Measurements from ENCODE around the gene TFEB.

TFEB gene

DNA sequence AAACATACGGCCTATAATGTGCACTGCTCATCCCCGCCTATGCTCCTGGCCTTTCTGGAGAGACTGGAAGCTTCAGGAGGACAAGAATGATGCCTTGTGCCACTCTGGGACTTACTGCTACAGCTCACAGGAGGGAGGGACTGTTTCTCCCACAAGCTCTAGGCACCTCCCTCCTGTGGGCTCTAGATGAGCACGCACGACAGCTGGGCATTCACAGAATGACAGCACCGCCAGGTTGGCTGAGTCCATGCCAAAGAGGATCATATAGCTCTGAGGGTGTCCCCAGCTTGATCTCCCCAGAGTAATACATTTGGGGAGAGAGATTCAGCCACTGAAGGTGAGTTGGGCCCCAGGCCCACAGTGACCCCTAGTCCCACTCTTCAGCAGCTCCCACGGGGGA is 21.9 kb upstream of the TFEB start:
- H2AFZ ChIP-seq (ENCODE audit: low read depth, low read length), result no peak overlapping the region
- H3K27me3 ChIP-seq (ENCODE audit: insufficient read depth, low read length), result peaks cover 18% of the 10 kb centered on the region
- H3K4me1 ChIP-seq (ENCODE audit: insufficient read depth, low read length), result no peaks in the 10 kb centered on the region

DNA sequence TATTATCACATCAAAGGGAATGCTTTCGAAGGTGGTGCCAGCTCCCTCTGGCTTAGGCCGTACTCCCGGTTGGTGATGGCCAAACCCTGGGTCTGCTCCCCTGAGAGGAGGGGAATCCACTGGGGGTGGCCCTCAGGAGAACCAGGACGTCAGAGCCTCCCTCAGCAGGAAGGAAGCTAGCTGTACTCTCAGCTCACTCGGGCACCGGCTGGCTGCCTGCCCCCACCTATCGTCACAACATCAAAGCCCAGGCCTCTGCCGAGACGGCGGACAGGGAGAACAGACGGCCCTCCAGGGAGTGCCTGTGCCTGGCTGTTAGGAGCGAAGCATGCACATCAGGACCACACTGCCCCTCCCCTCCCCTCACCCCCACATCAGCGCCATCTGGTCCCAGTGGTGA is 20.9 kb upstream of the TFEB start:
- H3K36me3 ChIP-seq (ENCODE audit: insufficient read depth, low read length), result no peaks in the 10 kb centered on the region
- no peak overlapping the region for H3K4me3 ChIP-seq (ENCODE audit: low read length)
- H3K4me1 ChIP-seq (ENCODE audit: insufficient read depth, low read length), result no peaks in the 10 kb centered on the region
- peaks cover 18% of the 10 kb centered on the region for H3K27me3 ChIP-seq (ENCODE audit: insufficient read depth, low read length)
- no peaks in the 10 kb centered on the region for H3K9me3 ChIP-seq (ENCODE audit: low read length)
- no peak overlapping the region for H2AFZ ChIP-seq (ENCODE audit: low read depth, low read length)

More for the DNA sequence above, 21.9 kb upstream of the TFEB start:
- Histone ChIP-seq H3K4me3 (ENCODE audit: low read length) (no peak overlapping the region), H3K36me3 (ENCODE audit: insufficient read depth, low read length) (no peaks in the 10 kb centered on the region), H3K9me3 (ENCODE audit: low read length) (no peaks in the 10 kb centered on the region)

DNA sequence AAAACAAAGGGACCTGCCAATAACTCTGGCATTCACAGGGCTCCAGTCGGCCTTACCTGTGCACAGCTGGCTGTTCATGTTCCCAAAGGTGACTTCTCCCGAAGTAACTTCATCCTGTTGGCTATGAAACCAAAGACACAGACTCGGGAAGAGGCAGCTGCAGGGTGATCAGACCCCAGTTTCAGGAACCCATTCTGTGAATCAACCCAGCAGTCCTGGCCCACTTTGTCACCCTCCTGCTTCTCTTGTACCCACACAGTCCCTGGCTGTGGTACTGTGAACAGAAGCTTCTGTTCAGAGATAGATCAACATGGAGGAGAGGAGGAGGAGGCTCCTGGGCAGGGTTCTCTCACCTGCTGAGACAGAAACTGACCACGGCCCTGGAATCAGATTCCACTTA is 20.5 kb upstream of the TFEB start:
- Histone ChIP-seq H2AFZ (ENCODE audit: low read depth, low read length) (no peak overlapping the region), H3K36me3 (ENCODE audit: insufficient read depth, low read length) (no peaks in the 10 kb centered on the region), H3K4me1 (ENCODE audit: insufficient read depth, low read length) (no peaks in the 10 kb centered on the region), H3K27me3 (ENCODE audit: insufficient read depth, low read length) (peaks cover 18% of the 10 kb centered on the region), H3K4me3 (ENCODE audit: low read length) (no peak overlapping the region), H3K9me3 (ENCODE audit: low read length) (no peaks in the 10 kb centered on the region)

DNA sequence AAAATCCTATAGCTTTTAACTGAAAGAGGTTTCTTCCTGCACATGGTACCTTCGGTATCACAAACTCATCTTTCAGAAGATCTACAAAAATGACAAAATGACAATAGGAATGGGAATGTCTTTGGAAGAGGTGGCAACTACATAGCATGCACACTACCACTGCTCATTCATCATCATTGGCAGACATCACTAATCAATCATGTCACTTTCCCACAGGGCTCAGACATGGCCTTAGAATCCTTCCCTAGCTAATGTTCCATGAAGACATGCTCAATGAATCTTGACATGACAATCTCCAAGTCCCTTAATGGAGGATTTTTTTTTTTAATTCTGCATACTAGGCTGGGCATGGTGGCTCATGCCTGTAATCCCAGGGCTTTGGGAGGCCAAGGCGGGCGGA is 15.0 kb upstream of the TFEB start:
- Histone ChIP-seq H3K4me3 (ENCODE audit: low read length) (no peak overlapping the region), H3K36me3 (ENCODE audit: insufficient read depth, low read length) (no peaks in the 10 kb centered on the region), H2AFZ (ENCODE audit: low read depth, low read length) (no peak overlapping the region), H3K27me3 (ENCODE audit: insufficient read depth, low read length) (peaks cover 14% of the 10 kb centered on the region), H3K4me1 (ENCODE audit: insufficient read depth, low read length) (no peaks in the 10 kb centered on the region), H3K9me3 (ENCODE audit: low read length) (no peaks in the 10 kb centered on the region)

DNA sequence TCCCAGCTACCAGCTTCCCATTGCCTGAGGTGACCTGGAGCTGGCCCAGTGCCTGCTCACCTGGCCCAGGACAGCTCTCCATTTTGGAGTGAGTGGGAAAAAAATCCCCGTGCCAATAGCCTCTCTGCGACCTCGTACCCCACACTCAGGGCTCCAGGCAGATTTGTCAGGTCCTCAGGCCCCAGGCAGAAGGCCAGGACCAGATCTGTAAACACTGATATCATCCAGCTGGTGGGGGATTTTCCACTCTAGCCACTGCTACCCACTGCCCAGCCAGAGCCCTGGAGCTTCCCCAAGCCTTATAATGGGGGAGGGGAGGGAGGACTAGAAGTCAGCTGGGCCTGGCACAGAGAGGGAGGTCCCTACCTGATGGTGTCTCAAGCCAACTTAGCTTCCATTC is 13.1 kb upstream of the TFEB start:
- H3K27me3 ChIP-seq (ENCODE audit: insufficient read depth, low read length), result peaks cover 13% of the 10 kb centered on the region
- H3K36me3 ChIP-seq (ENCODE audit: insufficient read depth, low read length), result no peaks in the 10 kb centered on the region
- H2AFZ ChIP-seq (ENCODE audit: low read depth, low read length), result no peak overlapping the region
- no peaks in the 10 kb centered on the region for H3K4me1 ChIP-seq (ENCODE audit: insufficient read depth, low read length)
- H3K4me3 ChIP-seq (ENCODE audit: low read length), result no peak overlapping the region
- no peaks in the 10 kb centered on the region for H3K9me3 ChIP-seq (ENCODE audit: low read length)

DNA sequence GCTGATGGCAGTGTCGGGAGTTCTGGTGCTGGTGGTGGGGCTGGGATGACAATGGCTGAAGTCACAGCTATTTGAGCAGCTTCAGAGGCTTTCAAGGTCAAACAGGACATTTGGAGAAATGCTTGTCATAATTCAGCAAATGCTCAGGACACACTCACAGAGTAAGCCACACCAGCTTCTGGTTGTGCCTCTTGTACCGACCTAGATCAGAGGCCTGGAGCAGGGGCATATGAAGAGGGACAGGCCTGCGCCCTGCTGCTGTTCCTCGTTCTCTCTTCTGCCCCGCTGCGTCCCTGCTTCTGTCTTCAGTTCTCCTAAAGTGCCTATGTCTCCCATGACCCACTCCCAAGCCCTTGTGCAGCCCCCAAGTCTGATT is 12.7 kb upstream of the TFEB start:
- Histone ChIP-seq H3K4me1 (ENCODE audit: insufficient read depth, low read length) (no peaks in the 10 kb centered on the region), H2AFZ (ENCODE audit: low read depth, low read length) (no peak overlapping the region), H3K27me3 (ENCODE audit: insufficient read depth, low read length) (peaks cover 15% of the 10 kb centered on the region), H3K4me3 (ENCODE audit: low read length) (no peak overlapping the region), H3K36me3 (ENCODE audit: insufficient read depth, low read length) (no peaks in the 10 kb centered on the region), H3K9me3 (ENCODE audit: low read length) (no peaks in the 10 kb centered on the region)

DNA sequence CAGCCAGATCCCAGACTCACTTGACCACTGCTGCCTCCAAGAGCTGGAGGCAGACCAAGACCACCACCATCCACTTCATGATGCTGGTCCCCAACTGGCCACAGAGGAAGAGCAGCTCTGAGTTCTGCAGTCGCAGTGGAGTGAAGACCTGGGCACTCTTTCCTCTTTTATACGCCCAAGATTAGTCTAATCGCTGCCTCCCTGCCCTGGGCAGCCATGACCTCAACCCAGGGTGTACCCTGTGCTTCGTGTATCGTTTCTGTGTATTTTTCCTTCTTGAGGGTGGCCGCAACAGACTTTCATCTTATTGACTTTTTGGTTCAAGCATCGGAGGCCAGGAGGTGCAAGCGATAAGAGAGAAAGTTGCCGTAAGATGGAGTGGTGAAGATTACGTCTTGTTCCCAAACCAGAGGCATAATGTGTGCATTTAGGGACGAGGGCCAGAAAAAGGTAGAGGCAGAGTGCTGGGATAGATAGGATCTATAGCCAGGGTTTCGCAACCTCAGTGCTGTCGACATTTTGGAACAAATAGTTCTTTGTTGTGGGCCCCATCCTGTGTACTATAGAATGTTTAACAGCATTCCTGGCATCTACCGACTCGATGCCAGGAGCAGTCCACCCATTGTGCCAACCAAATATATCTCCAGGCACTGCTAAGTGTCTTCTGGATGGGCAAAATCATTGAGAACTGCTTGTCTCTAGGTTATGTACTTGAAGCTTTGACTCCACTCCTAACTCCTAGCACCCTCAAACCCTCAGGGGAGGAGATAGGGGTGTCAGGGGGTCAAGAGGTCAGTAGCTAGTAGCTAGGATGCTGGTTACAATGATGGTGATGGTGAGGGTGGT is 12.1 kb upstream of the TFEB start, which contains the start of gene PGC:
Gene PGC (minus strand): TSS at position 142 of the 846 bp plus-strand sequence. CDS start 63 bp downstream, at position 79.
- Histone ChIP-seq H3K4me3 (ENCODE audit: low read length) (no peak within 1 kb of the TSS), H2AFZ (ENCODE audit: low read depth, low read length) (no peak within 1 kb of the TSS), H3K27me3 (ENCODE audit: insufficient read depth, low read length) (peaks cover 14% of the 10 kb centered on the region), H3K36me3 (ENCODE audit: insufficient read depth, low read length) (no peaks in the 10 kb centered on the region), H3K9me3 (ENCODE audit: low read length) (no peaks in the 10 kb centered on the region), H3K4me1 (ENCODE audit: insufficient read depth, low read length) (no peaks in the 10 kb centered on the region)

DNA sequence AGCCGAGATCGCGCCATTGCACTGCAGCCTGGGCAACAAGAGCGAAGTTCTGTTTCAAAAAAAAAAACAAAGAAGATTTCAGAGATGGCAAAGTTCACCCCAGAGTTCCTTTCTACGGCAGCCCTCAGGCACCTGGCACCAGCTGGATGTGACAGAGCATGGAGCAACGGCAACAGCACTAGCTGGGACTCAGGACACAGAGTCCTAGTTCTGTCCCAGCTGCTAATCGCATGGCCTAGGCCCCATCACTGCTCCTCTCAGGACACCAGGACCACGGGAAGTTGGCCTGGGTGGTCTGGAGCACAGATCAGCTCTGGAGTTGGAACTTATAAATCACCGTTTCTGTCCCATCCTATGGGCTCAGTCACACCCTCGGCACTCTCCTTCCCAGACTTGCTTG is 10.7 kb upstream of the TFEB start:
- H2AFZ ChIP-seq (ENCODE audit: low read depth, low read length), result no peak overlapping the region
- no peaks in the 10 kb centered on the region for H3K9me3 ChIP-seq (ENCODE audit: low read length)
- H3K36me3 ChIP-seq (ENCODE audit: insufficient read depth, low read length), result no peaks in the 10 kb centered on the region
- H3K4me3 ChIP-seq (ENCODE audit: low read length), result no peak overlapping the region
- peaks cover 14% of the 10 kb centered on the region for H3K27me3 ChIP-seq (ENCODE audit: insufficient read depth, low read length)
- no peaks in the 10 kb centered on the region for H3K4me1 ChIP-seq (ENCODE audit: insufficient read depth, low read length)

DNA sequence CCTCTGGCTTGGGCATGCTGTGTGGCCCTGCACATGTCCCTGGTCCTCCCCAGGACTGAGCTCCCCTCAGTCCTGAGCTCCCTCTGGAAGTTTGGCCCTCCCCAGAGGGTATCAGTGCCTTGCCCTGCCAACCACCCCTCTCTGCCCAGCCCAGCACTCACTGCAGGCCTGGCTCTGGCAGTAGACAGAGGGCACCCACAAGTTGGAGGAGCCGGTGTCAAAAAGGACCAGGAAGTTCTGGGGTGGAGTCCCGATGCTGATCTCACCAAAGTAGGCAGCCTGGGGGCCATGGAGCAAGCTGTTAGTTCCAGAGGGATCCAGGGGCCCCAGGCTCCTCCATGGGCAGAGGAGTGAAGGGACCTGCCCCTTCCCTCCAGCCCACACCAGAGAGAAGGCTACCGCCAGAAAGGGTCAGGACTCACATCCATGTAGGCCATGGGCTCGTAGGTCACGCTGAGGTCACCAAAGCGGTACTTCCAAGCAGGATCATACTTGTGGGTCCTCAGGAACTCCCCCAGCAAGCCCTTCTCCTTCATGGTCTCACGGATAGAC is 8.9 kb upstream of the TFEB start:
- H3K4me3 ChIP-seq (ENCODE audit: low read length), result no peak overlapping the region
- no peaks in the 10 kb centered on the region for H3K36me3 ChIP-seq (ENCODE audit: insufficient read depth, low read length)
- H3K27me3 ChIP-seq (ENCODE audit: insufficient read depth, low read length), result peaks cover 26% of the 10 kb centered on the region
- H3K4me1 ChIP-seq (ENCODE audit: insufficient read depth, low read length), result no peaks in the 10 kb centered on the region
- no peaks in the 10 kb centered on the region for H3K9me3 ChIP-seq (ENCODE audit: low read length)
- H2AFZ ChIP-seq (ENCODE audit: low read depth, low read length), result no peak overlapping the region

DNA sequence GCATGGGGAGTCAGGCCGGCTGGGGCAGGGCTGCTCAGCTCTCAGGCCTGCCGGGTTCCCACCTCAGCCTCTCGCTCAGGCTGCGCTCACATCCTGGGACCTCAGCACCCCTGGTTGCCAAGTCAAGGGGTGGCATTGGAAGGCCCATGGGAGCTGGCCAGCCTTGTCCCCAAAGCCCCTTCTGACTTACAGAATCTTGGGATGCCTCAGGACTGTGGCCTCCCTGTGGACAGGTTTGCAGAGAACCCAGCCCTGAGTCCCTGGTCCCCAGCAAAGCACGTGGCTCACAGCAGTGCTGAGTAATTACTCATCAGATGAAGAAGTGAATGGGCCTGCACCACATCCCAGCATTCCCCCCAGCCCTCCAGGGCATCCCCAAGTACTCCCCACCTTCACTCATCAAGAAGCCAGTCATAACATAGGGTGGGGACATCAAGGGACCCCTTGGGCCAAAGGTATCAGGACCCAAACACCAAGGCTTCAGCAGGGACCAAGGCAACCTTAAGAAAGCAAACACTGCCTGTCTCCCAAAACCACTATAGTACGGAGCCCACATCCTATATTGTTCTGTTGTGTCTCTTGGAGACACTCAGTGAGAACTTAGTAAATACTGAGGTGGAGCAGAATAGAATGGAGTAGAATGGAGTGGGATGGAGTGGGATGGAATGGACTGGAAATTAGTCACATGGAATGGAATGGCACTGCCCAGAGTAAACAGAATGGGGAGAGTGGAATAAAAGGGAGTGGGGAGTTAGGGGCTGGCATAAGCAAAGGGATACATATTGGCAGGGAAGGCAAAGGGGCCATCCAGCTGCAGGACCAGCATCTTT is 8.2 kb upstream of the TFEB start:
- Histone ChIP-seq H3K36me3 (ENCODE audit: insufficient read depth, low read length) (no peaks in the 10 kb centered on the region), H3K27me3 (ENCODE audit: insufficient read depth, low read length) (peaks cover 30% of the 10 kb centered on the region), H3K4me3 (ENCODE audit: low read length) (no peak overlapping the region), H2AFZ (ENCODE audit: low read depth, low read length) (no peak overlapping the region), H3K4me1 (ENCODE audit: insufficient read depth, low read length) (no peaks in the 10 kb centered on the region), H3K9me3 (ENCODE audit: low read length) (no peaks in the 10 kb centered on the region)

DNA sequence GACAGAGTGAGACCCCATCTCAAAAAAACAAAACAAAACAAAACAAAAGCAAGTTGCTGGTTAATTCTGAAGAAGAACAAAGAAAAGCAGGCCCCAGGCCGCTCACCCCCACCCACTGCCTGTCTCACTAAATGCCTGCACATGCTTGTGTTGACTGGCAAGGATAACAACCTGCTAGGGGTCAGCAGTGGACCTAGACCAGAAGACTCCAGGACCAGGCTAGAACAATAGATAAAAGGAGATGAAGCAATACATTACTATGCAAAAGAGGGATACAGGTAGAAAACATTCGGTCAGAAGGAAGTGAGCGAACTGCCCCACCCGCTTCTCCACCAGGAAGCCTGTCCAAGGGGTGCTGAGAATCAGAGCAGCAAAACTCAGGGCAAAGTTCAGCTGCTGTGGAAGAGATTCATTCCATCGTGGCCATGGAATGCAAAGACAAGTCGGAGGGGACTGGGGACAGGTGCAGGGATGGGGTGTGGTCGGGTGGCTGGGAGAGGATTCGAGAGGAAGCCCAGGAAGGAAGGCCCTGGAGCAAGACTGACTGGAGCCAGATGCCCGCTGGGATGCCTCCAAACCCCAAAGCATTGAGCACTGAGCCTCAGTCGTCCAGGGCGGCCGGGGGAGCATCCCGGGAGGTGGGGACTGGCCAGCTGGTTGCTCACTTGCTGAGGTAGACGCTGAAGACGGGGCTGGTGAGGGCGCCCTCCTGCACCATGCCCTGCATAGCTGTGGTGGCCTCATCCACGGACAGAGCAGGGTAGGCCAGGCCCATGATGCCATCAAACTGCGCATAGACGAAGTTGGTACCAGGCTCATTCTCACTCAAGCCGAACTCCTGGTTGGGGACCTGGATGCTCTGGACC is 6.5 kb upstream of the TFEB start:
- Histone ChIP-seq H3K36me3 (ENCODE audit: insufficient read depth, low read length) (no peaks in the 10 kb centered on the region), H3K27me3 (ENCODE audit: insufficient read depth, low read length) (peaks cover 24% of the 10 kb centered on the region), H2AFZ (ENCODE audit: low read depth, low read length) (no peak overlapping the region), H3K9me3 (ENCODE audit: low read length) (no peaks in the 10 kb centered on the region), H3K4me1 (ENCODE audit: insufficient read depth, low read length) (no peaks in the 10 kb centered on the region), H3K4me3 (ENCODE audit: low read length) (no peak overlapping the region)

DNA sequence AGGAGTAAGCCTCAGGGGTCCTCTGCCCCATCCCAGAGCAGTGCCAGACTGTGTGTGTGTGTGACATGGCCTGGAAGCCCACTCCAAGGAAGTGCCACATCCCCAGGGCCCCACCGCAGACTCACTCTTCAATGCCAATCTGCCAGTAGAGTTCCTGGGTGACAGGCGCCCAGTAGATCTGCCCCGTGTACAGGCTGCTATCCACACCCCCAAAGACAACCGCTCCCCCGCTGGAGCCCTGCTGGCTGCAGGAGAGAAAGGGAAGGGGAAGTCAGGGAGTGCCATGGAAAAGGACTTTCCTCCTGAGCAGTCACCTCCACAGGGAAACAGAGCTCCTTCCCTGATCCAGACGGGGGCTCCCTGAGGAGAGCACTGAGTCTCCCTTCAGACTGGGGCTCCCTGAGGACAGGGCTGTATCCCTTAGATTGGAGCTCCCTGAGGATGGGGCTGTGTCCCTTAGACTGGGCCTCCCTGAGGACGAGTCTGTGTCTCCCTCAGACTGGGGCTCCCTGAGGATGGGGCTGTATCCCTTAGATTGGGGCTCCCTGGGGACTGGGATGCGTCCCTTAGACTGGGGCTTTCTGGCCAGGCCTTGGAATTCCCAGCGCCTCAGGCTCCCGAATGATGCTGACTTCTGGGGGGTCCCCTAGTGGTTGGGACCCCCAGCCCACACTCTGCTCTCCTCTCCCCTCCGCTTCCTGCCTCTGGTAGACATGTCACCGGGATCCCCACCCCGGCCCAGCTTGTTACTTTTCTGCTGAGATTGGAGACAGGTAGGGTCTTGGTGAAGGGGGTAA is 5.2 kb upstream of the TFEB start:
- H3K9me3 ChIP-seq (ENCODE audit: low read length), result no peaks in the 10 kb centered on the region
- H3K4me1 ChIP-seq (ENCODE audit: insufficient read depth, low read length), result peaks cover 5% of the 10 kb centered on the region
- H2AFZ ChIP-seq (ENCODE audit: low read depth, low read length), result no peak overlapping the region
- H3K27me3 ChIP-seq (ENCODE audit: insufficient read depth, low read length), result peaks cover 19% of the 10 kb centered on the region
- no peaks in the 10 kb centered on the region for H3K36me3 ChIP-seq (ENCODE audit: insufficient read depth, low read length)
- H3K4me3 ChIP-seq (ENCODE audit: low read length), result no peak overlapping the region
